NT2/D1 (cell line): Measurements from ENCODE around the gene SIGLEC1.

Source experiments
- SUZ12 ChIP-seq: IDR thresholded peaks from 2 replicates; pipeline ENCODE4 v1.6.1; 2011; ENCODE audit not compliant: insufficient read length, insufficient read depth; ENCODE audit errors: extremely low read depth
- YY1 ChIP-seq: IDR thresholded peaks from 2 replicates; pipeline ENCODE4 v1.6.1; 2011; ENCODE audit not compliant: insufficient read length, insufficient read depth
- ZNF274 ChIP-seq: IDR thresholded peaks from 2 replicates; pipeline ENCODE4 v1.6.1; 2011; ENCODE audit warnings: mild to moderate bottlenecking, low read depth, low read length

- TF ChIP-seq ZNF274 = no peak
- TF ChIP-seq SUZ12 = no peak
- no peak for TF ChIP-seq YY1
Measured at GRCh38 chr20:3686867-3687321, 25.5 kb downstream of the SIGLEC1 start.
